Measurements from ENCODE around the gene OR2A42.
"Not testable (repeated sequence)": the region's sequence is repeated elsewhere in the genome, so short reads cannot be mapped to it uniquely, and the experiment has no call there.

OR2A42 gene, protein sequence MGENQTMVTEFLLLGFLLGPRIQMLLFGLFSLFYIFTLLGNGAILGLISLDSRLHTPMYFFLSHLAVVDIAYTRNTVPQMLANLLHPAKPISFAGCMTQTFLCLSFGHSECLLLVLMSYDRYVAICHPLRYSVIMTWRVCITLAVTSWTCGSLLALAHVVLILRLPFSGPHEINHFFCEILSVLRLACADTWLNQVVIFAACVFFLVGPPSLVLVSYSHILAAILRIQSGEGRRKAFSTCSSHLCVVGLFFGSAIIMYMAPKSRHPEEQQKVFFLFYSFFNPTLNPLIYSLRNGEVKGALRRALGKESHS

DNA sequence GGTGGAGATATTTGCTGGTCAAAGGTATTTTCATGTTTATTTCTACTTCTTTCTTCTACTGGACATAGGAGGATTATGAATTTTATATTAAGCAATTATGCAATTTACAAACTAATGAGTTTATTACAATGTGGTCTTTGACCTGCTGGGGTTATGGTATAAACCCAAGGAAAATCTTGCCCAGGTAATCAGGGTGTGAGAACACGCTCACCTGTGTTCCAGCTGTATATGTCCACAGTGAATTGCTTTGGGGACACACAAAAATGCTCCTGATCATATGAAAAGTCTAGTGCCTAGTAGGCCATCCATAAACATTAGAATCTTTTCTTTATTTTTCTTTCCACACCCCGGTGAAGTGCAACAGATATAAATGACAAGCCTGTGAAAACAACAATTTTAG lies at the start of gene OR2A42:
TSS of gene OR2A42 (minus strand) at position 241 of the 400 bp plus-strand sequence. CDS start 6,762 bp downstream, outside the sequence.
- not testable (repeated sequence) for DNase-seq

DNA sequence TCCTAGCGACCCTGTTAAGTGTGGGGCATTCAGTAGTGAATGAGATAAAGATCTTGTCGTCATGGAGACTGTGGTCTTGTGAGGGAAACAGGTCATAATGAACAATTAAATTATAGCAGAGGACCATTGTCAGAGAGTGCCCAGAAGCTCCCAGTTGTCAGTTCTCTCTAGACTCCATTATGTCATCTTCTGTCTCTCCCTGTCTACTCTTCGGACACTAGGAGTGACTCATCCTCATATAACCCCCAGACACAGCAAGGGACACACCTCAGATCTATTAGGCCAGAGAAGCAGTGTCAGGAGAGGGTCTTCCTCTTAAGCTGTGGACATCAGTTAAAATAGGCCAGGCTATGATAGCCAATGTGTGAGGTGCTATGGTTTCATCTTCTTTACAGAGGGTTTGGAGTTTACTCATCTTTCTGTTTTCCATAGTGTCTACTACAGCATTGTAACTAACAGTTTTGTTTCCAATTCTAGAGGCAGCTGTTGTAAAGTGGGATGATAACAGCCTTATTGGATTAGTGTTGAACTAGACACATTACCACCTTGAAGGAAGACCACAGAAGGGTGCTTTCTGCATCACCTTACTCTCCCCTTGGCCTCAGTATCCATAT lies 47.9 kb upstream of the OR2A42 start:
- not testable (repeated sequence) for DNase-seq

DNA sequence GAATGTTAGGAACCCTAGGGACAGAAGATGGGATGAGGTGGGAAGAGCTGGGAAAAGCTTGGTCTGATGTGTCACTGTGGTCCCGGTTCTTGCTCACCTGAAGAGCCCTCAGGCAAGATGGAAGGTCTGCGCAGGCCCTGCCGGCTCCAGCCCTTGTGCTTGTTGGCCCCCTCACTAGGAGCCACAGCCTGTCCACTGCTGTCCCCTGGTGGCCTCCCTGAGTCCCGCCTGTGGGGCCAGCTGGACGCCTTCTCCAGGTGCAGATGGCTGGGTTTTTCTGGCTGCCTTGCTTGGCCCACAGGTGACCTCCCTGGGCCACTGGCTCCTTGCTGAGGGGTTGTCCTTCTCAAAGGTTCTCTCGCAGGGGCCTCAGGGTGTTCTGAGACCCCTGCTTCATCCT lies 44.3 kb upstream of the OR2A42 start:
- DNase-seq: not testable (repeated sequence)

DNA sequence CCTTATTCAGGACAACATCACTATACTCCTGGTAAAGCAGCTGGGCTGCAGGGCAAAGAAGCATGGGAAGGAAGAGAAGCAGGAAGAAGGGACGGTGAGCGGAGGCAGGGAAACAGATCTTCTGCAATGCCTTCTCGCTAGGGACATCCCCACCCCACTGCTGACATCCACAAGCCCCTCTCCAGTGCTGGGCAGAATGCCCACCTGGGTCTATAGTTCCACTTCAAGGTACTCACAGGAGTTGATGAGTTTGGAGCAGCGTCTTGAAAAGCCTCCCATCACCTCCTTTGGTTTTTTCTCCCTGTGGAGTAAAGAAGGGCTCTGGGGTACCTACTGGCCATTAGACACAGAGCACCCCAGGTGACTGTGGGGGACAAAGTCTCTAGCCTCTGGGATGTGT lies 43.1 kb upstream of the OR2A42 start:
- not testable (repeated sequence) for DNase-seq

DNA sequence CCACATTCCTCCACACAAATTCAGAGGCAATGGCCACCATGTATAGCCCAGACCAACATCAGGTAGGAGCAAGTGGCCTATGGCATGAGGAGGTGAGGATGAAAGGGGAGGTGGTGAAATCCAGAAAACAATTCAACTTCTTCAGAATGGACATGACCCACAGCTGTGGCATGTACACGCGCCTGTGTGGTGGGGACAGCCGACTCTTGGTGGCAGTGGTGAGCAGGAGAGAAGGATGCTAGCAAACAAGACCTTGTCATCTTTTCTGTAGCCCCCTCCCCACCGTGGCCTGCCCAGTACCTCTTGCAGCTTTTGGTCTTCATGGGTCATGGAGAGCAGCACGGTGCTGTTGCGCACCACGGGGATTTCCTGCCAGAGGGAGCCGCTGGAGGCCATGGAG lies 42.6 kb upstream of the OR2A42 start:
- not testable (repeated sequence) for DNase-seq

DNA sequence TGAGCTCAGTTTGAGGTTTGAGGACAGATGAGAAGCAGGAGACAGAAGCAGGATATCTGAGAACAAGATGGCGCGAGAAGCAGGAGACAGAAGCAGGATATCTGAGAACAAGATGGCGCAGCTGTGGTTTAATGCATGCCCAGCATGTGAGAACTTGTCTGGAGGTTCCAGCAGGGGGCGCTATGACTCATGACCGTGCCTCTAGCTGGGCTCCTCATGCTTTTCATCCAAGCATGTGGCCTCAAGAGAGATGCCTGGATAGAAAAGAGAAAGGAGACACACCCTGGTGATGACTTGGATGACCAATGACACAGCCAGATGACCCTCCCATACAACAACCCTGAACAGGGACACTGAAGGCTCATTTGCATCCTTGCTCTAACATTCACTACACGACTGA lies 40.6 kb upstream of the OR2A42 start:
- not testable (repeated sequence) for DNase-seq

DNA sequence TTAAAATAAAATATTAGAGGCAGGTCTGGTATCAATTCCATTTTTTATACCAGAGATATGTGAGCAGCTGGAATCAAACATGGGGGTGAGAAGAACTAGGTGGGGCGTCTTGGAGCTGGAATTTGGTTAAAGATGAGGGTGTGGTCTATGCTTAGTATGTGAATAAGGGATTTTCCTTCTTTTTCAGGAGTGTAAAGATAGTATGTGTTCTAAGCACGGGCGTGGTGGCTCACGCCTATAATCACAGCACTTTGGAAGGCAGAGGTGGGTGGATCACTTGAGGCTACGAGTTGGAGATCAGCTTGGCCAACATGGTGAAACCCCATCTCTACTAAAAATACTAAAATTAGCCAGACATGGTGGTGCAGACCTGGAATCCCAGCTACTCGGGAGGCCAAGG lies 35.9 kb upstream of the OR2A42 start:
- not testable (repeated sequence) for DNase-seq

DNA sequence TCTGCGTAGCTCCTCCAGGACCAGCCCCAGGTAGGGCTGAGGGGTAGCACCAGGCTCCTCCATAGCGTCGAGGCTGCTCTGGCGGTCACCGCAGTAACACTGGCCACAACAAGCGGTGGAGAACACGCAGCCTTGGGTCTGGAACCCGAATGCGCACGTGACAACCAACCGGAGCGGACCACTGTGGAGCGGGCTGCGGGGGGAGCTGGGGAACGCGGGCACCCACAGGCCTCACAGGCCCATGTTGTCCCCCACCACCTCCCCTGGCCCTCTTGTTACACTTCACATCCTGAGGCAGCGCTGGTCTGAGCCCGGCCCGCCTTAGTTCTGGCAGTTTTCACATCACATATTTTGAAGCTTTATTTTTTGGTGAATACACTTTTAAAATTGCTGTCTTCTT lies 29.8 kb upstream of the OR2A42 start, which contains the start of gene CTAGE8:
TSS of gene CTAGE8 (minus strand) at position 101 of the 400 bp plus-strand sequence. CDS start at position 63, 38 bp downstream.
- not testable (repeated sequence) for DNase-seq

DNA sequence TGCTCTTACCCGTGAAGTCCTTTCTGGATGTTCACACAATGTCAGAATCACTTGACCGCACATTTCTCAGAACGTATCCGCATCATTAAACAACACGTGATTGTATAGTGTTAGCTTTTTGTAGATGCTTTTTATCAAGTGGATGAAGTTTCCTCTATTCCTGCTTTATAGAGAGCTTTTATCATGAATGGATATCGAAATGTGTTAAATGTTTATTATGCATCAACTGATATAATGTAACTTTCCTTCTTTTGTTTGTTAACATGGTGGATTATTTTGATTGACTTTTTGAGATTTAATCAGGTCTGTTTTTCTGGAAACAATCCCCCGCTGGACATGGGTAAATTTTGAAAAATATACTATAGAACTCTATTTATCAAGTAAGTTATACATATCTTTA lies 25.3 kb upstream of the OR2A42 start, which contains the start of gene OR2A7:
TSS of gene OR2A7 (minus strand) at position 101 of the 400 bp plus-strand sequence. CDS start 5,164 bp downstream, outside the sequence.
- not testable (repeated sequence) for DNase-seq

DNA sequence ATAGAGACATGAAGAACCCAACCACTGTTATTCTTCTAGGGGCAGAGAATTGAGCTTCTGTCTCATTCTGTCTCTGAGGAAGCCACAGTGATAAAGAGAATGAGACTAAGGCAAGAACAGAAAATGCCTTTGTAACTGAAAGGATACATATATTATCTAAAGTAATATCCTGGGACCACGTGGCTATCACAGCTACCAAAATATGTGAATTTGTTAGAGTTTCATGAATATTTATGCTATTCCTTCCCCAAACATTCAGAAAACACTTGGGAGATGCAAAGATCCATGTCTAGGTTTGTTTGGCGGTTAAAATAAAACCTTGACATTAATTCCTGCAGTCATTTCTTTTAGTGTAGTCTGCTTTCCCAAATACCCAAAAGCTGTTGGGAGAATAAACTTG lies 22.7 kb upstream of the OR2A42 start:
- not testable (repeated sequence) for DNase-seq

DNA sequence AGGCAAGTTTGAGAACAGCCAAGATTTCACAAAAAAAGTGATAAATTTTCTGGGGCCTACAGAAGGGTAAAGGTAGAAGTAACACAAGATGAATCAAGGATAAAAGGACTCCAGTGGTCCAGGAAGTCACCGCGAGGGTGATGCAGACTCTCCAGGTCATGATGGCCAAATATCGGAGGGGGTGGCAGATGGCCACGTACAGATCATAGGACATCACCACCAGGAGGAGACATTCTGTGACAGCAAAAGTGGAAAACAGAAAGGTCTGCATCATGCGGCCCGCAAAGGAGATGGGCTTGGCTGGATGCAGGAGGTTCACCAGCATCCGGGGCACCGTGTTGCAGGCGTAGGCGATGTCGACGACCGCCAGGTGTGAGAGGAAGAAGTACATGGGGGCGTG lies 19.7 kb upstream of the OR2A42 start:
- DNase-seq: not testable (repeated sequence)

DNA sequence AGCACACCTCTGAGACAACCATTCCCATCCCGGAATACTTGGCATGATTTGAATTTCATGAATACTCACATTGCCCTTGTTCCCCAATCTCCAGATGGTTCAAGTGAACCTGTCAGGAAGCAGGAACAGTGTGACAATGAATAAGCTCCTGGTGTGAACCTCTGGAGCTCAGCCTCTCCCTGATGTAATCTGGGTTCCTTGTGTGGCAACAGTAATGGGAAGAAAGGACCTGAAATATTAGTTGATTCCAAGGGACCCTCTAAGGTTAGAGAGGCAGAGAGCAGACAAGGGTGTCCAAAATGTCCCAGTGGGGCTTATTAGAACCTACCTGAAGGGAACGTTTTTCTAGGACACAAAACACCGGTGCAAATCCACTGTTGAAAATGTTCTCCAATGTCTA lies 16.7 kb upstream of the OR2A42 start:
- DNase-seq: peak; percentile 0

DNA sequence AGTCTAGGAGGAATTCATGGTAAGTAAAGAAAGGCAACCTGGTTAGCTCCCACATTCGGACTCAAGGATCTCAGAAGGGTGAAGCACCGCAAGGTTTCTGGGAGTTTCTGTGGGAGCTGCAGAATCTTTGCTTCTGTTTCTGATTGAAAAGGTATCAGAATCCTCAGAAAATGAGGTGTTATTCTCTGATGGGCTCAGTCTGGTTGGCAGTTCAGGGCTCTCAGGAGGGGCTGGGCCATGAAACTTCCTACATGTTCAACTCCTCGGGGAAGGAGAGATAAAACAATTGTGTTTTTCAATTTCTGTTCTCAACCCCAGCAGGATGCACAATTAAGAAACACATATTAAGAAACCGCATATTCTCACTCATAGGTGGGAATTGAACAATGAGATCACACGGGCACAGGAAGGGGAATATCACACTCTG lies 16.1 kb upstream of the OR2A42 start:
- DNase-seq: no peak

DNA sequence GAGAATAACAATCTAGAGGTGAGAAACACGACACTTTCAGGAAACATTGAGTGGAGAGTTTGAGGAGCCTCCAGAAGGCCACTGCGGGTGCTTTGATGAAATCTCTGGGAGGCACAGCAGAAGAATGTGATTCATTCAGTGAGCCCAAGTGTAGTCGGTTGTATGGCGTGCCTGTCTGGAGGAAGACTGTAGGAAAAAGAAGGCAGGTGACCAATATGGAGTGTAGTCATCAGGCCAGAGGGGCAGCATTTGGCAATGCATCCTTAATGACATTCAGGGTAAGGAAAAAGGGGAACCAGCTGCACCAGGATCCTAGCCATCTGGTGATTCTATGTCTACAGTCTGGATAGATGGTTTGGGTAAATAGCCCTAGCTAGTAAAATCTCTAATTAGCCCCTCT lies 12.9 kb upstream of the OR2A42 start:
- DNase-seq: not testable (repeated sequence)

DNA sequence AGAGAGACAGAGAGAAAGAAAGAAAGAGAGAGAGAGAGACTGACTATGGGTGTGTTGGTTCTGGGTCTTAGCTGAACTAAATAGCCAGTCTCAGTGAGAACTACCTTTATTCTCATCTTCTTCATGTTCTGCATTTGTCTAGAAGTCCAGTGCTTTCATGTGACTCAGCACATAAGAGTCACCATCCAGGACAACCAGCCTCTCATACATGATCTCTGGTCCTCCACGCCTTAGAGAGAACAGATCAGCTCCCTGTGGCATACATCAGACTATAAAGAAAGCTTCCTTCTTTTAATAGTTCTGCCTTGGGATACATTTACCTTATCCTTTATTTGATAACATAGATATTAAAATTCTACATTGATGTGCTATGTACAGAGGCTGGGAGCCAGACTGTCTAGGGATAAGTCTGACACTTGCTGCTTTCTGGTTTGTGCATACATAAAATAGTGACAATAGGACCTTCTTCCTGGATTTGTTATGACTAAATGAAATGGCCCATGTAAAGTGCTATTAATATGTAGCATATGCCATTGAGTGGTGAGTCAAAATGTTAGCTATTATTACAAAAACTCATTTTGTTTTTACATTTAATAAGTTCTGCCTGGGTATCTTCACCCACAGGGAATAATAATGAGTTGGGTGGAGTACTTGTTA lies 8.4 kb upstream of the OR2A42 start:
- DNase-seq: not testable (repeated sequence)

DNA sequence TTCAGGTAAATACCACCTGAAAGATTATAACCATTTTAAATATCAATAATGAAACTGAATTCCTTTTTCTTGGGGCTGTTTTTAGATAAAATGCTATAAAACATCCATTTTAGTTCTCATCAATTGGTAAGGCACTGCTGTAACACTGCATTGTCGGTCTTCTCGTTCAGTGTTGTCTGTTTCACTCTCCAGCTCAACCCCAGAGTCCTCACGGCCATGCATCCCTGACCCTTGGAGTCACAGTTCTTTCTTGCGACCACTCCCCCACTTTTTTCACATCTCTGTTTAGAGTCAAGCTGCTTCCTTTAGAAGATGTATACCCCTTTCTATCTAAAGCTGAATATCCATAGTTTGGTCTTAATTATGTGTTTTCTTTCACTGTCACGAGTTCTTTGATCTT lies 7.6 kb upstream of the OR2A42 start:
- not testable (repeated sequence) for DNase-seq

DNA sequence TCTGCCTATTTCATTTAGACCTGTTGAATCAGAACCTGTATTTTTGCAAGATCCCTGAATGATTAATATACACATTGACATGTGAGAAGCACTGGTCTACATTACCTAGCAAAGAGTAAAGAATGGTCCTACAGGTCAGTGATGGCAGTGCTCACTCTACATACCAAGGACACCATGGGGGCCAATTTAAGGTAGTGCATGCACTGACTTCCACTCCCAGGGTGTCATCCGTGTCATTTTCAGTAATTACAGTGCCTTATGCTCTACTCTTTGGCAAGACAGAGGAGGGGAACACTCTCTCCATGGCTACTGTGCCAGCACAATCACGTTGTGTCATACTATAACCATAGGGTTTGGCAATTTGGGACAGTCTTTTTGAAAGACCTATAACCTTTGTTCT lies 6.0 kb upstream of the OR2A42 start:
- DNase-seq: not testable (repeated sequence)

DNA sequence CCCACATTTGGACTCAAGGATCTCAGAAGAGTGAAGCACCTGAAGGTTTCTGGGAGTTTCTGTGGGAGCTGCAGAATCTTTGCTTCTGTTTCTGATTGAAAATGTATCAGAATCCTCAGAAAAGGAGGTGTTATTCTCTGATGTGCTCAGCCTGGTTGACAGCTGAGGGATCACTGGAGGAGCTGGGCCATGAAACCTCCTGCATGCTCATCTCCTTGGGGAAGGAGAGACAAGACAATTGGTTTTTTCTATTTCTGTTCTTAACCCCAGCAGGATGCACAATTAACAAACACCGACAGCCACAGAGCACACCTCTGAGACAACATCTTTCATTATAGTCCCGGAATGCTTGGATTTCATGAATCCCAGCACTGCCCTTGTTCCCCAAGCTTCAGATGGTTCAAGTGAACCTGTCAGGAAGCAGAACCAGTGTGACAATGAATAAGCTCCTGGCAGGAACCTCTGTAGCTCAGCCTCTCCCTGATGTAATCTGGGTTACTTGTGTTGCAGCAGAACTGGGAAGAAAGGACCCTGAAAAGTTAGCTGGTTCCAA lies 799 bp downstream of the OR2A42 start:
- not testable (repeated sequence) for DNase-seq

DNA sequence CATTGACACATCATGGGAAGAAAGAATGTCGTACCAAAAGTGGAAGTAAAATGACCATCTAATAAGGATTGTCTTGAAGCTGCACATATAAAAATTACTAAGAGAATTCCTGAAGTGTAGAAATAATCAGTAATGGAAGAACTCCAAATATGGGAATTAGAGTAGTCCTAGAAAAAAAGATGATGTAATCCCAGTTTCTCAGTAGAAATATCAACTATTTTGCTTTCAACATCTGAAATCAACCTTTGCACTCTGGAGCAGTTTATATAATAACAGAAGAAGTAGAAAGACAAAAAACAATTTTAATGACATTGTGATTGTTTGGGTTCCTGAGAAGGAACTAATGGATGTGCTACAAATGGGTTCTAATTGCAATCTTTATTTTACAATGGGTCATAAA lies 6.4 kb downstream of the OR2A42 start:
- DNase-seq: not testable (repeated sequence)

DNA sequence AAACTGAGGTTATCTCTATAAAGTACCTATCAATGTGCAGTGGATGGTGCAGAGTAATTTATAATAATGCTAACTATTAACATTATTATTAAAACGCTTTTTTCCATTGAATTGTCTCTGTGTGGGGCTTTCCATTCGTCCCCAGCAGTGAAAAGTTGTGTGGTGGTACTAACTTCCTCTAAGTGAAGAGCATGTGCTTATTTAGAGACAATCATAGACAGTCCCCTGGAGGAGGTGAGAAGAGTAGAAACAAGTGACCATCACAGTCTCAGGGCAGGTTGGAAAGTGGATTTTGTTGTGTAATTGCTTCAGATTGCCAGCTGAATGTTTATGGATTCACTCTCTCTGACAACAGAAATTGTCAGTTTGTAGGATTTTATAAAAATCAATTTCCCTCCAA lies 8.4 kb downstream of the OR2A42 start:
- not testable (repeated sequence) for DNase-seq

DNA sequence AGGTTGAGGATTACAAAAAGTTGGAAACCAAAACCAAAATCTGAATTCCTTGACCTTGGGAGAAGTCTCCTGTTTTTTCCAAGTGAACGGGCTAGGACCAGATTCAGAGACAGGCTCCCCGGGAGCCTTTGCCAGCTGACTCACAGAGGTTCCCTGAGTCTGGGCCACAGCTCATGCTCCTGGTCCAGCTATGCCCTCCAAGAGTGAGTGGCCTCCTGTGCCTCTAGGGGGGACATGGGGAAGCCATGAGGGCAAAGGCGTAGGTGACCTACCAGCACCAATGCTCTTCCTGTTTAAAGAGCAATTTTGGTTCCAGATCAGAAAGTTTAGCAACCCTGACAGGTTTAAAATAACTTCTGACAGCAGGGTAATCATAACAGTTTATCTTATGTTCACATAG lies 10.6 kb downstream of the OR2A42 start:
- DNase-seq: not testable (repeated sequence)

DNA sequence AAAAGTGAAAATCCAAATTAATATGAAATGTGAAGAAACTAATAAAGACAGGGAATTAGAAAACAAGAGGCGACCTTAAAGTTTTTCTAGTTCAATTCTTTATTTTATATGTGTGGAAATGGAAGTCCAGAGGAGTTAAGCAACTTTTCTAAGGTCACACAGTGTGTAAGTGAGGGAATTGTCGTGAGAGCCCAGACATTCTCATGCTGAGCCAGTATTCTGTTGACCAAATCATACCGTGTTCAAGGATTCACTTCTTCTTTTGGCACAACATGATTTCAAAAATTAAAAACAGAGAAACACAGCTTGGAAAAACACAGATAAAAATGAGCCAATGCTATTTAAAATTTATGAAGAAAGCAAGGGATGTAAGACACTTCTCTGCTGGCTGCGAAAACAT lies 12.5 kb downstream of the OR2A42 start:
- DNase-seq: not testable (repeated sequence)

DNA sequence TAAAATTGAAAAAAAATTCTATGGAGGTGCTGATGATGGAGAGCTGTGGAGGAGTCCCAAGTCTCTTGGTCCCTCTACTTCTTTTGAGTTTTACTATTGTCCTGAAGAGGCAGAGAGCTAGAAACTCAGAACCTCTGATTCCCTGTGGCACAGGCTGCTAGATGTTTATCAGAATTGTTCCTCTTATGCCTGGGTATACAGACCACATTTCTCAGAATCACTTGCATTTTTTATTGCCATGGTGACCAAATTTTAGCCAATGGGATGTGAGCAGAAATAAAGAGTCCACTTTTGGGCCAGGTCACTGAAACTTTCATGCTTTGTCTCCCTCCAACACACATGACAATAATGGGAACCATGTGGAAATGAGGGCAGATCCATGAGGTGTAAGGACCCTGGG lies 15.7 kb downstream of the OR2A42 start:
- DNase-seq: not testable (repeated sequence)
